DND-41 (cell line): ENCODE results near the gene MANEA.
"Not testable (repeated sequence)": the region's sequence is repeated elsewhere in the genome, so short reads cannot be mapped to it uniquely, and the experiment has no call there.

ENCODE experiments used
- ATAC-seq: fragments of 200-7000 bp; cut with Tn5 transposase; 3 replicates; pipeline ENCODE4 v1.9.1; 2021; ENCODE audit warnings: low read depth; ENCODE audit not compliant: insufficient read depth
- DNase-seq: peaks from one replicate; pipeline ENCODE4 v3.0.0-alpha.2; 2020
- H2AFZ ChIP-seq: 2 replicates; pipeline ENCODE4 v1.6.0; 2012; ENCODE audit warnings: low read depth, low read length
- H3K27ac ChIP-seq: 2 replicates; pipeline ENCODE4 v1.5.1; 2012; ENCODE audit warnings: low read length, inconsistent platforms
- H3K27me3 ChIP-seq: fragments of 200-600 bp; sonication (generic); 2 replicates; pipeline ENCODE4 v1.6.0; 2012; ENCODE audit warnings: low read length, mild to moderate bottlenecking, inconsistent platforms; ENCODE audit not compliant: insufficient read depth, poor library complexity
- H3K36me3 ChIP-seq: 2 replicates; pipeline ENCODE4 v1.5.1; 2012; ENCODE audit warnings: low read length, inconsistent platforms; ENCODE audit not compliant: insufficient read depth
- H3K4me1 ChIP-seq: 2 replicates; pipeline ENCODE4 v1.5.1; 2012; ENCODE audit warnings: mild to moderate bottlenecking, low read length; ENCODE audit not compliant: insufficient read depth
- H3K4me2 ChIP-seq: 2 replicates; pipeline ENCODE4 v1.6.0; 2012; ENCODE audit warnings: mild to moderate bottlenecking, moderate library complexity, low read length, inconsistent platforms; ENCODE audit not compliant: insufficient read depth
- H3K4me3 ChIP-seq, 2 experiments: fragments of 200-600 bp in 1 of 2; shearing (Covaris generic) in 1 of 2; 2 replicates each; pipeline ENCODE4 v1.5.1; 2012 to 2016; ENCODE audit warnings: inconsistent platforms in 2 of 2, low read length in 2 of 2, mild to moderate bottlenecking in 2 of 2, low read depth in 1 of 2, moderate library complexity in 1 of 2
- H3K79me2 ChIP-seq: 2 replicates; pipeline ENCODE4 v1.6.0; 2012; ENCODE audit warnings: low read length, inconsistent platforms; ENCODE audit not compliant: insufficient read depth
- H3K9ac ChIP-seq: 2 replicates; pipeline ENCODE4 v1.6.0; 2012; ENCODE audit warnings: low read depth, mild to moderate bottlenecking, inconsistent platforms, low read length, moderate library complexity
- H3K9me3 ChIP-seq: 2 replicates; pipeline ENCODE4 v1.5.1; 2012; ENCODE audit warnings: low read length, moderate library complexity, mild to moderate bottlenecking, inconsistent platforms; ENCODE audit not compliant: insufficient read depth, severe bottlenecking
- H4K20me1 ChIP-seq: 2 replicates; pipeline ENCODE4 v1.6.0; 2012; ENCODE audit warnings: low read length; ENCODE audit not compliant: insufficient read depth
- CTCF ChIP-seq: IDR thresholded peaks from 2 replicates; pipeline ENCODE4 v1.5.1; 2012; ENCODE audit warnings: borderline replicate concordance, low read length, moderate library complexity, mild to moderate bottlenecking; ENCODE audit not compliant: poor library complexity, severe bottlenecking; ENCODE audit errors: extremely low read depth
- EZH2 ChIP-seq: IDR thresholded peaks from 3 replicates; pipeline ENCODE4 v1.6.1; 2012; ENCODE audit warnings: borderline replicate concordance, low read depth, mild to moderate bottlenecking, moderate library complexity, low read length, inconsistent platforms; ENCODE audit not compliant: severe bottlenecking

The MANEA gene

GRCh38 chr6:95551678-95552324 lies 25.5 kb upstream of the MANEA start:
- ATAC-seq (no peak), DNase-seq (no peak)
- Histone ChIP-seq H3K9me3 (no peaks in the 10 kb centered on the region), H3K27me3 (no peaks in the 10 kb centered on the region), H4K20me1 (no peaks in the 10 kb centered on the region), H2AFZ (no peak overlapping the region), H3K4me2 (no peak overlapping the region), H3K9ac (no peak overlapping the region), H3K4me3 (no peak overlapping the region), H3K27ac (no peak overlapping the region), H3K36me3 (no peaks in the 10 kb centered on the region), H3K4me1 (no peaks in the 10 kb centered on the region), H3K79me2 (no peaks in the 10 kb centered on the region)
- TF ChIP-seq CTCF (no peak), EZH2 (no peak)

- no peaks in the 10 kb centered on the region for H3K36me3 ChIP-seq
- H3K79me2 ChIP-seq, result no peaks in the 10 kb centered on the region
- no peak overlapping the region for H3K4me3 ChIP-seq
- DNase-seq, result no peak
- no peak overlapping the region for H2AFZ ChIP-seq
- no peaks in the 10 kb centered on the region for H3K4me1 ChIP-seq
- no peak overlapping the region for H3K27ac ChIP-seq
- H4K20me1 ChIP-seq, result no peaks in the 10 kb centered on the region
- no peaks in the 10 kb centered on the region for H3K27me3 ChIP-seq
- no peak overlapping the region for H3K9ac ChIP-seq
- H3K4me2 ChIP-seq, result no peak overlapping the region
- TF ChIP-seq CTCF, result no peak
- TF ChIP-seq EZH2, result no peak
- ATAC-seq, result no peak
- H3K9me3 ChIP-seq, result no peaks in the 10 kb centered on the region
Measured at GRCh38 chr6:95553880-95554279, 23.5 kb upstream of the MANEA start.

- not testable (repeated sequence) for H3K9me3 ChIP-seq, H2AFZ ChIP-seq, H4K20me1 ChIP-seq, H3K27ac ChIP-seq, DNase-seq, H3K36me3 ChIP-seq, H3K4me2 ChIP-seq, H3K79me2 ChIP-seq, ATAC-seq, H3K9ac ChIP-seq, H3K27me3 ChIP-seq, H3K4me1 ChIP-seq, H3K4me3 ChIP-seq
Measured at GRCh38 chr6:95560956-95561355, 16.4 kb upstream of the MANEA start.

- peaks cover 12% of the 10 kb centered on the region for H4K20me1 ChIP-seq
- TF ChIP-seq EZH2 (no peak), CTCF (no peak)
- H3K4me3 ChIP-seq, result no peak overlapping the region
- ATAC-seq (no peak), DNase-seq (no peak)
- peaks cover 47% of the 10 kb centered on the region for H3K79me2 ChIP-seq
- H2AFZ ChIP-seq, result no peak overlapping the region
- no peak overlapping the region for H3K9ac ChIP-seq
- H3K27ac ChIP-seq, result no peak overlapping the region
- no peaks in the 10 kb centered on the region for H3K9me3 ChIP-seq
- peaks cover 15% of the 10 kb centered on the region for H3K4me1 ChIP-seq
- H3K4me2 ChIP-seq, result no peak overlapping the region
- H3K27me3 ChIP-seq, result no peaks in the 10 kb centered on the region
- H3K36me3 ChIP-seq, result peaks cover 2% of the 10 kb centered on the region; the same call in 1 of the 2 replicates
Measured at GRCh38 chr6:95569560-95569959, 7.8 kb upstream of the MANEA start.
